NAMALWA (cell line): ENCODE measurements around the gene NFASC.

Source experiments
- DNase-seq: peaks from one replicate; pipeline ENCODE4 v3.0.0-alpha.2; 2015; ENCODE audit warnings: low spot score

The NFASC gene

DNA sequence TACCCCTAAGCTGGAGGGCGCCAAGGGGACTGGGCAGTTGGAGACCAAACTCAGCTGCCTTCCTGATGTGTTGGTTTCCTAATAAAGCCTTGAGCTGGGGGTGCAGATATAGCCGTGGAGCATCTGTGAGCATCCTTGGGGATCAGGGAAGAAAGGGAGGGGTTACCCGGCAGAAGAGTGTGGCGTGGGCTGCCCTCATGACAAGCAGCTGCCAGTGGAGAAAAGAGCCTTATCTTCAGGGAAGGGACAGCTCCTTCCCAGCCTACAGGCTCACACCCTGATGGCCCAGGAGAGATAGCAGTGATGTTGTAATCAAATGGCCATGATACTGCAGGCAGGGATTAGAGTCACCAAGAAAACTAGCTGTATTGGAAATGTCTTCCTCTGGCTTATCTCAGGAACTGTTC, 10.8 kb upstream of the NFASC start:
- no peak for DNase-seq

DNA sequence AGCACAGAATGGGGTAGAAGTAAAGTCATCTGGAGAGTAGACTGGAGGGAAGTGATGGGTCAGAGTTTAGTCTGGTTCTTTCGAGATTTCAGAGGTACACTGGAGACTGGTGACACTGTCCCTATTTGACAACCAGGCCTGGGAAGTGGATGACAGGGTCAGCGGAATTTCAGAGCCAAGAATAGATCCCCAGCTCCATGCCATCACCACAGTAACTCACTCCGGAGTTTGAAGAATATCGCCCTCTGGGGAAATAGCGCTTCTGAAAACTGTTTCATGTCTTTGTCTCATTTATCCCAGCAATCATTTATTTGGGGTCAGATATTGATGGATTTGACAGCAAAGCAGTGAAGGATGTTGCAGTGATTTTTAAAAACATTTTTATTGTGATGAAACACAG, 7.6 kb upstream of the NFASC start:
- DNase-seq = no peak

- DNase-seq = no peak
Measured at GRCh38 chr1:204863730-204864129, 6.9 kb upstream of the NFASC start.

- DNase-seq = no peak
Measured at GRCh38 chr1:204866051-204866596, 4.5 kb upstream of the NFASC start.

DNA sequence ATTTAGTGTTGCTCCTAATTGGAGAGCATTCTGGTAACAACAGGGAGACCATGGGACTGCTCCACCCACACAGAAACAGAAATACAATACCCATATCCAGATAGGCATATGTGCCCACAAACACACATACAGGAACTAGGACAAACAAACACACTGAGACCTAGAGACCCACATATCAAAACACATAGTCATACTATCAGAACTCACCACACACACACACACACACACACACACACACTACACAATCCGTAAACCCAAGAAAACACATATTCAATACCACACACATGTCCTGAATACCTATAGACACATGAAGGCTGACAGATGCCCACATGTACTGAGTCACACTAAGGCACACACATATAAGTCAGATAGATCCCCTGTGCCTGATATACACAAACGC, 3.5 kb upstream of the NFASC start:
- DNase-seq = no peak

- no peak for DNase-seq
Measured at GRCh38 chr1:204867666-204868339, 2.9 kb upstream of the NFASC start.

GRCh38 chr1:204868340-204868700, 2.3 kb upstream of the NFASC start:
- DNase-seq = no peak

GRCh38 chr1:204869097-204869496, 1.6 kb upstream of the NFASC start:
- DNase-seq = no peak

- no peak for DNase-seq
Measured at GRCh38 chr1:204871405-204872037, 859 bp downstream of the NFASC start.

DNA sequence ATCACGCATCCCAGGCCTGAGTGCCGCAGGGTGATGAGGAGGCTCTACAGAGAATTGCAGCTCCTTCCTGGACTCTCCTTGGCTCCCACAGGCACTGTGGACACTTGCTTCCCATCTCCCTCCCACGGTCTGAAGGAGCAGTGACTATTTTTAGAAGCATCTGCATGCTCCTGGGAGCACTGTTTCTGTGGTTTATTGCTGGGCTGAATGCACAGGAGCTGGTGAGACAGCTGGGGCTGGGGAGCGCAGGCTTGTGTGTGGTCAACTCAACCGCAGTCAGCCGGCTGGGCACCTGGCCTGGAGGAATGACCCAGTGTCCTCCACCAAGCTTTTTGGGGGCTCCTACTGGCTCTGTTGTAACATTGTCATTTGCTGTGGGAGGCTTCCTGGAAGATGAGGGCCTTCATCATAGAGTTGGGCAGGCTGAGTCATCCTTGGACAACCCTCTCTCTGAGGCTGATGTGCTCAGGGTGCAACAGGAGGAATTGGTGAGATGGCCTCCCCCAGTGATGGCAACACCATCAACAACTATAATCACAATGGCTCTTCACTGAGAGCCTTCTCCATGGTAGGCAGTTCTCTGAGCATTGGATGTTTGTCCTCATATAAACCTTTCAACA, 1.7 kb downstream of the NFASC start:
- no peak for DNase-seq

- DNase-seq = no peak
Measured at GRCh38 chr1:204873176-204873575, 2.5 kb downstream of the NFASC start.

GRCh38 chr1:204873714-204874113, 3.1 kb downstream of the NFASC start:
- no peak for DNase-seq

DNA sequence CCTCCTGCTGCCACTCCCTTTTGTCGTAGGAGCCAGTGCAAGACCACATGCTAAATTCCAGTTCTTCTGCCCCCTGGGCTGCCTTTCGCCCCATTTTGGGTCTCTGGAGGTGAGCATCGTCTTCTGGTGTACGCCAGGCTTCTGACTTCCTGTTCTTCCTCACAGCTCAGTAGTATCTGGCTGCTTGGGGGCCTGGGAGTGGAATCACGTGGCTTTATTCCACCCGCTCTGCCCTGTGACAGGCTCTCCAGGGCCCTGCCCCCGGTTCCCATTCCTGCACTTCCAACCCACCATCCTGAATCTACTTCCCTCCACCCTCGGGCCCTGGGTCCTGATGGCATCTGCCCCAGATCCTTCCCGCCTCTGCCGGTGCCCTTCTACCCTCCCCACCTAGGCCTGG, 3.6 kb downstream of the NFASC start:
- no peak for DNase-seq

DNA sequence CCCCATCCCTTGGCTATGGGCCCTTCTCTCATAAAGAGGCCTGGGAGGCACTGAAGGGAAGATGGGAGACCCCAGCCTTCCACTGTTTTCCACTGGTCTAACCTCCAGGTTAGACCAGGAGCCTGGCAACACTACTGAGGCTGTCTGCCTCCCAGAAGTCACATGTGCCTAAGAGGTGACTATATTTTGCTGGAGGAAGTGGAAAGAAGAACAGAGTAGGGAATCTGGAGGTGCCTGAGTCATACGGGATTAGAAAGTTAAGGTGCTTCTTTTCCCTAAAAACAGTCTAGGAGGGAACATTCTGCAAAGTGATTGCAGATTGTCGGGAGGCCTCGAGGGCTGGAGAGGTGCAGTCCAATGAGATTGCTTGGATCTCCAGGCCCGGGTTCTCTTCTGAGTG, 4.6 kb downstream of the NFASC start:
- DNase-seq = no peak

DNA sequence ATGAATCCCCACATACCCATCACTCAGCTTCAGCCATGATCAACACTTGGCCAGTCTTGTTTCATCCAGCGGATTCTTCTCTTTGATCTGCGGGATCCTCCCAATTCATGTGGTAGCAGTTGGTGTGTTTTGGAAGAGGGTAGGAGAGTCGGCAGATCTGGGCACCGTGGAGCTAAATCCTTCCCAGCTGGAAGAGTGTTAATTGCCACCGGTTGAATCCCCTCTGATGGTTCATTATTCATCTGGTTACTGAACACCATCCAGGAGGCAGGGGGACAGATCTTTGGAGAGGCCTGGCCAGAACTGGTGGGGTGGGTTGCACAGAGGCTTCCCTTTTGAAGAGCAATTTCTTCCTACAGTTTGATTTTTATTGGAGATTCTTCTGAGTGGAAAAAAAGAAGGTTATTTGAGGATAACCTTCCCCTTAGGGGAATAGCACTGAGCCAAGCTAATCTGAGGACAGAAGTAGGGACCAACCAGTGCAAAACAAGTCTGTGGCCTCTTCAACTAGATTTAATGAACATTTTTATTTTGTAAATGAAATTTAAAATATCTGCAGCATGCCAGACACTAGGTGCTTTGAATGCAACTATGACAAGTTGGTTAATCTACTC, 8.1 kb downstream of the NFASC start:
- no peak for DNase-seq

DNA sequence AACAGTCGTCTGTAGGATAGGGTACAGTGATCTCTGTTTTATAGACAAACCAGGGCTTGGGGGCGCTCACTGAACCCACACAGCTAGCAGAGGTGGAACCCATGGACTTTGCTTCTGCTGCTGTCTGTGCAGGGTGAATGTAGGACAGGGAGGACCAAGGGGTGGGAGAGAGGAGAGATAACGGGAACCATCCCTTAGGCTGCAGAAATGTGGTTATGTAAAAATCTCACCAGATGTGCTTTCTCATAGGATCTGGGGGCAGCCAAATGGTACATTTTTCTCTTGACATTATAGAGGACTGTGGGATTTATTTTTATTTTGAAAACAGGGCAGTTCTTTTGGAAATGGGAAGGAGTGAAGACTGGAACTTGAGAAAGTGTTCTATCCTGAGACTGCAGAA, 8.7 kb downstream of the NFASC start:
- no peak for DNase-seq

DNA sequence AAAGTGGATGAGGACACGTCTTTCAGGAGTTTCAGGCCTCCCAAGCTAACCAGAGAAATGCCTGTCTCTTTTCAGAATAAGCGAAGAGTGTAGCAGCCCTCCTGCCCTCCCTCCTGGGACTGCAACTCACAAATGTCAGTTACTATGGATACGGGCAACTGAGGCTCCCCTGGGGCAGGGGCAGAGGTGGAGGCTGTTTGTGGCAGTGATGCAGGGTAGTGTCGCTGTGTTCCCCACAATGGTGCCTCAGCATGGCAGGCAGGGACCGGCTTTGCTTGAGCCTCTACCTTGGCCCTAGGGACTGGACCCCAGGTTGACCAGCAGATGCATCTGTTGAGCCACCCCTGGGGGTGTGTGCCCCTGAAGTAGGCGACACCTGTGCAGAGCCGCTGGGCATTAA, 10.2 kb downstream of the NFASC start:
- DNase-seq = no peak

GRCh38 chr1:204882479-204882878, 11.8 kb downstream of the NFASC start:
- no peak for DNase-seq

- no peak for DNase-seq
Measured at GRCh38 chr1:204883405-204883804, 12.7 kb downstream of the NFASC start.

DNA sequence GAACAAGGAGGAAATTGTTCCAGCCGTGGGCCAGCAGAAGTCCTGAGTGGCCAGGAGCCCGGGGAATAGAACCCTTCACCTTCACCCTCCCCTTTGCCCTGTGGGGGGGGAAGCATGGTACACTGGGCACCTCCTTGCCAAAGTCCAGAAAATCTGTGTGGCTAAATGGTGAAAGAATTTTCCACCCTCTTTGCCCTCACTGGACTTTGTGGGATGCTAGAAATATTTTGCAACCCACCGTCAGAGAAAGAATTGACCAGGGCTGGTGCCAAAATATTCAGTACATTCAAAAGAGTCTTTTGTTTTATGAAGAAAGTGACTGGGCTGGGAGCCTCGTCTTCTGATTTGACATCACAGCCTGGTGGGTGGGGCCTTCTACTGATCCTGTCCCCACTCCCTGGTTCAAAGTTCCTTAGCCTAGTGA, 14.6 kb downstream of the NFASC start:
- no peak for DNase-seq

DNA sequence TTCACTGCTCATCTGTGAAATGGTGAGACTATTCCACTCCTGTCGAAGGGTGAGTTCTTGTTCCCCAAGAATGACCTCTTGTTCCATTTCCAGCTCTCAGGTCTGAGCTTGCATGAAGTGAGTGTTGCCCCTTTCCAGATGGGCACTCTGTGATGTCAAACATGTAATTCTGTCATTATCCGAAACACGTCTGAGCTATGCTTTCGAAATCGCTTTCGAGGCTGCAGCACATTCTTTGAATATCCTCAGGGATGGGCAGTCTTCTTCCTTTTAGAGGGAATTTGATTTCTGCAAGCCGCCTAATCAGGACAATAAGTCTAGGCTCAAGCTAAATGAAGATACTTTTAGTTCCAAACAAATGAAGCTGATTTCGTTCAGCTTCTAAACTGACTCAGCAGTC, 15.1 kb downstream of the NFASC start:
- no peak for DNase-seq

- DNase-seq = no peak
Measured at GRCh38 chr1:204887846-204888245, 17.2 kb downstream of the NFASC start.

GRCh38 chr1:204888294-204888693, 17.6 kb downstream of the NFASC start:
- DNase-seq = no peak
